ENCODE results near the gene PTHLH.

The PTHLH gene

GRCh38 chr12:27972721-27973120 is at the start of gene PTHLH:
Gene PTHLH, minus strand, starts transcription at chr12:27972733. Its CDS starts 3,239 bp downstream, at chr12:27969494.
- no peak for DNase-seq (ENCODE audit: low read depth in 3 of 3)

GRCh38 chr12:28021704-28022103 is 49.2 kb upstream of the PTHLH start:
- DNase-seq (ENCODE audit: low read depth in 3 of 3): no peak

GRCh38 chr12:28017873-28018255 is 45.3 kb upstream of the PTHLH start:
- no peak for DNase-seq (ENCODE audit: low read depth in 3 of 3)

GRCh38 chr12:28017126-28017872 is 44.8 kb upstream of the PTHLH start:
- DNase-seq (ENCODE audit: low read depth in 3 of 3): no peak

GRCh38 chr12:28015165-28015564 is 42.6 kb upstream of the PTHLH start:
- no peak for DNase-seq (ENCODE audit: low read depth in 3 of 3)

- no peak for DNase-seq (ENCODE audit: low read depth in 3 of 3)
Measured at GRCh38 chr12:28014196-28014595, 41.7 kb upstream of the PTHLH start.

GRCh38 chr12:28012333-28012918 is 39.9 kb upstream of the PTHLH start:
- no peak for DNase-seq (ENCODE audit: low read depth in 3 of 3)

GRCh38 chr12:28010036-28010435 is 37.5 kb upstream of the PTHLH start:
- no peak for DNase-seq (ENCODE audit: low read depth in 3 of 3)

GRCh38 chr12:27999970-28000369 is 27.4 kb upstream of the PTHLH start:
- no peak for DNase-seq (ENCODE audit: low read depth in 3 of 3)

- DNase-seq (ENCODE audit: low read depth in 3 of 3): no peak
Measured at GRCh38 chr12:27999521-27999920, 27.0 kb upstream of the PTHLH start.

GRCh38 chr12:27998658-27999057 is 26.1 kb upstream of the PTHLH start:
- no peak for DNase-seq (ENCODE audit: low read depth in 3 of 3)

- no peak for DNase-seq (ENCODE audit: low read depth in 3 of 3)
Measured at GRCh38 chr12:27998170-27998569, 25.6 kb upstream of the PTHLH start.

GRCh38 chr12:27996761-27997160 is 24.2 kb upstream of the PTHLH start:
- no peak for DNase-seq (ENCODE audit: low read depth in 3 of 3)

GRCh38 chr12:27995406-27995805 is 22.9 kb upstream of the PTHLH start:
- no peak for DNase-seq (ENCODE audit: low read depth in 3 of 3)

- no peak for DNase-seq (ENCODE audit: low read depth in 3 of 3)
Measured at GRCh38 chr12:27988594-27989233, 16.2 kb upstream of the PTHLH start.

GRCh38 chr12:27987331-27987730 is 14.8 kb upstream of the PTHLH start:
- DNase-seq (ENCODE audit: low read depth in 3 of 3): no peak

- DNase-seq (ENCODE audit: low read depth in 3 of 3): no peak
Measured at GRCh38 chr12:27984275-27984674, 11.7 kb upstream of the PTHLH start.

GRCh38 chr12:27982951-27983350 is 10.4 kb upstream of the PTHLH start:
- DNase-seq (ENCODE audit: low read depth in 3 of 3): no peak

GRCh38 chr12:27982385-27982784 is 9.9 kb upstream of the PTHLH start:
- no peak for DNase-seq (ENCODE audit: low read depth in 3 of 3)

GRCh38 chr12:27981874-27982273 is 9.3 kb upstream of the PTHLH start:
- DNase-seq (ENCODE audit: low read depth in 3 of 3): no peak

- DNase-seq (ENCODE audit: low read depth in 3 of 3): no peak
Measured at GRCh38 chr12:27979145-27979544, 6.6 kb upstream of the PTHLH start.

- no peak for DNase-seq (ENCODE audit: low read depth in 3 of 3)
Measured at GRCh38 chr12:27975222-27976136, 2.9 kb upstream of the PTHLH start.

Measured in stimulated activated CD4-positive, alpha-beta T cell treated with anti-CD3 and anti-CD28 coated beads, TNF-alpha, amount 100 ng/mL, for 4 hours (primary cell).